GM12891 (cell line): ENCODE measurements around the gene GFI1.

Experiments
- PAX5 ChIP-seq: IDR thresholded peaks from 2 replicates; pipeline ENCODE4 v1.6.1; 2011; ENCODE audit warnings: low read length, moderate library complexity, mild to moderate bottlenecking; ENCODE audit not compliant: insufficient read depth, severe bottlenecking
- POLR2A ChIP-seq: IDR thresholded peaks from 2 replicates; pipeline ENCODE4 v1.6.1; 2011; ENCODE audit warnings: low read depth, low read length, control low read depth
- POLR2AphosphoS5 ChIP-seq: IDR thresholded peaks from 2 replicates; pipeline ENCODE4 v1.6.1; 2011; ENCODE audit warnings: low read depth, low read length, control low read depth
- SPI1 ChIP-seq: IDR thresholded peaks from 2 replicates; pipeline ENCODE4 v1.6.1; 2011; ENCODE audit warnings: low read depth, low read length, control low read depth
- TAF1 ChIP-seq: IDR thresholded peaks from 2 replicates; pipeline ENCODE4 v1.6.1; 2011; ENCODE audit warnings: low read depth, low read length, control low read depth

- TF ChIP-seq SPI1, result no peak
- TF ChIP-seq POLR2A, result no peak
- no peak for TF ChIP-seq POLR2AphosphoS5
- no peak for TF ChIP-seq PAX5
- no peak for TF ChIP-seq TAF1
Measured at GRCh38 chr1:92482665-92483609, 3.8 kb downstream of the GFI1 start.
